Natural killer cell (primary cell): ENCODE measurements around the gene COIL. TPM values are rescaled to one million over a fixed set of nuclear protein-coding genes. Genes with fewer than 3 reads are reported as not detected.
A peak's percentile ranks its signal among the peaks of the same experiment; 100 is the strongest.

Source experiments
- ATAC-seq, 3 donors: fragments of 150-1000 bp in 2 of 3; fragments of 200-7000 bp in 1 of 3; cut with Tn5 transposase; 1 replicate in 1 of 3; 2 replicates in 2 of 3; pipeline ENCODE4 v1.10.0; 2021; ENCODE audit warnings: mild to moderate bottlenecking in 2 of 3, moderate library complexity in 2 of 3
- DNase-seq, 2 donors: peaks; one replicate each; pipeline versions ENCODE4 v3.0.0 to v3.0.0-alpha.2; 2013 to 2021; ENCODE audit warnings: mixed read lengths in 1 of 2
- H3K27ac ChIP-seq: one replicate; pipeline ENCODE4 v1.5.1; 2013; ENCODE audit warnings: mild to moderate bottlenecking, low read length
- H3K27me3 ChIP-seq: one replicate; pipeline ENCODE4 v1.6.1; 2013; ENCODE audit warnings: low read length; ENCODE audit not compliant: control insufficient read depth, insufficient read depth
- H3K36me3 ChIP-seq: one replicate; pipeline ENCODE4 v1.6.1; 2013; ENCODE audit warnings: low read length; ENCODE audit not compliant: control insufficient read depth, insufficient read depth
- H3K4me1 ChIP-seq: one replicate; pipeline ENCODE4 v1.6.1; 2013; ENCODE audit warnings: low read length; ENCODE audit not compliant: control insufficient read depth, insufficient read depth
- H3K4me3 ChIP-seq: one replicate; pipeline ENCODE4 v1.5.1; 2013; ENCODE audit warnings: low read length
- H3K9me3 ChIP-seq: one replicate; pipeline ENCODE4 v1.6.1; 2013; ENCODE audit warnings: low read length; ENCODE audit not compliant: control insufficient read depth, insufficient read depth
- H3K27ac Mint-ChIP-seq, 2 donors: one replicate each; pipeline ENCODE4 v1.8.0; 2022; ENCODE audit warnings: mild to moderate bottlenecking in 2 of 2, mixed read lengths in 2 of 2, moderate library complexity in 1 of 2
- H3K27me3 Mint-ChIP-seq, 2 donors: one replicate each; pipeline ENCODE4 v1.8.0; 2022; ENCODE audit warnings: low read depth in 2 of 2, mixed read lengths in 2 of 2
- H3K36me3 Mint-ChIP-seq: one replicate; pipeline ENCODE4 v1.8.0; 2022; ENCODE audit warnings: mixed read lengths
- H3K4me1 Mint-ChIP-seq, 2 donors: one replicate each; pipeline ENCODE4 v1.8.0; 2022; ENCODE audit warnings: mixed read lengths in 2 of 2
- H3K4me3 Mint-ChIP-seq: one replicate; pipeline ENCODE4 v1.8.0; 2022; ENCODE audit warnings: mild to moderate bottlenecking, moderate library complexity, mixed read lengths
- H3K9me3 Mint-ChIP-seq, 2 donors: one replicate each; pipeline ENCODE4 v1.8.0; 2022; ENCODE audit warnings: mixed read lengths in 2 of 2
- CTCF ChIP-seq: fragments of 200-600 bp; IDR thresholded peaks from one replicate; pipeline ENCODE4 v1.8.0; 2022; ENCODE audit warnings: antibody characterized with exemption
- WGBS: methylation state at CpG from one replicate; pipeline ENCODE4 v1.1.7; 2013; ENCODE audit warnings: missing lambda C conversion rate; ENCODE audit not compliant: insufficient coverage; 5-methylcytosine and 5-hydroxymethylcytosine counted together
- intact Hi-C: fragments of 100-400 bp; cut with micrococcal nuclease; formaldehyde crosslinking; loops from one replicate; pipeline ENCODE4 v1.14.2; 2022
- total RNA-seq, 4 donors: library from RNA; stranded (reverse); fragments of 120-200 nt in 1 of 4; gene quantifications; one replicate each; pipeline versions ENCODE4 v1.2.3 to v1.2.4, GENCODE V29; 2013 to 2022

Gene COIL
- total RNA-seq, 3 donors from 2014 or later (not counting 1 experiment from before 2014, with no cell fraction given), result 18.6 to 23.8 (median 20.6) TPM

GRCh38 chr17:56913353-56913866, 47.4 kb downstream of the COIL start:
- peaks cover 43 to 60% of the 10 kb centered on the region in 2 donors for H3K4me1 Mint-ChIP-seq
- peaks cover 59% of the 10 kb centered on the region for H3K4me1 ChIP-seq
- no peaks in the 10 kb centered on the region for H3K36me3 ChIP-seq
- peak overlapping the region; percentile 95 for H3K4me3 ChIP-seq
- ATAC-seq (peak; percentile 57 to 70 (median 66)), DNase-seq (no peak)
- peak overlapping the region; percentile 76 for H3K27ac ChIP-seq
- under 1% methylated on average over 44 of the region's 44 CpGs for WGBS
- H3K27me3 Mint-ChIP-seq, result no peaks in the 10 kb centered on the region
- peak overlapping the region; percentile 88 for H3K4me3 Mint-ChIP-seq
- no peaks in the 10 kb centered on the region for H3K9me3 ChIP-seq
- no peaks in the 10 kb centered on the region for H3K9me3 Mint-ChIP-seq
- H3K27ac Mint-ChIP-seq, result peak overlapping the region; percentile 77 to 81
- H3K27me3 ChIP-seq, result no peaks in the 10 kb centered on the region
- intact Hi-C loops, result no loop called here
- no peak for TF ChIP-seq CTCF
- no peaks in the 10 kb centered on the region for H3K36me3 Mint-ChIP-seq

- Histone ChIP-seq H3K4me3 (peak overlapping the region; percentile 95), H3K27ac (no peak overlapping the region), H3K4me1 (peaks cover 63% of the 10 kb centered on the region), H3K9me3 (no peaks in the 10 kb centered on the region), H3K36me3 (no peaks in the 10 kb centered on the region), H3K27me3 (no peaks in the 10 kb centered on the region)
- Mint-ChIP-seq H3K36me3 (no peaks in the 10 kb centered on the region), H3K27me3 (no peaks in the 10 kb centered on the region), H3K4me3 (peak overlapping the region; percentile 88), H3K9me3 (no peaks in the 10 kb centered on the region), H3K4me1 (peaks cover 48 to 65% of the 10 kb centered on the region in 2 donors), H3K27ac (peak overlapping the region; percentile 77 to 81)
- WGBS, result 15% methylated on average over 5 of the region's 7 CpGs
- TF ChIP-seq CTCF, result no peak
- DNase-seq (no peak), ATAC-seq (no peak)
- intact Hi-C loops, result no loop called here
These were observed 47.9 kb downstream of the COIL start for GRCh38 chr17:56913000-56913311.

- H3K9me3 Mint-ChIP-seq, result no peaks in the 10 kb centered on the region
- no peaks in the 10 kb centered on the region for H3K36me3 Mint-ChIP-seq
- DNase-seq (peak in 1 of 2 donors; percentile 20), ATAC-seq (no peak)
- no peak for TF ChIP-seq CTCF
- peak overlapping the region; percentile 88 for H3K4me3 Mint-ChIP-seq
- H3K9me3 ChIP-seq, result no peaks in the 10 kb centered on the region
- H3K4me3 ChIP-seq, result peak overlapping the region; percentile 95
- intact Hi-C loops, result no loop called here
- no peaks in the 10 kb centered on the region for H3K27me3 Mint-ChIP-seq
- WGBS, result 49% methylated on average over 21 of the region's 21 CpGs
- H3K4me1 Mint-ChIP-seq, result peaks cover 54 to 71% of the 10 kb centered on the region in 2 donors
- no peak overlapping the region for H3K27ac ChIP-seq
- H3K27me3 ChIP-seq, result no peaks in the 10 kb centered on the region
- H3K27ac Mint-ChIP-seq, result peak overlapping the region; percentile 77 to 81
- peaks cover 63% of the 10 kb centered on the region for H3K4me1 ChIP-seq
- H3K36me3 ChIP-seq, result peaks cover under 1% of the 10 kb centered on the region
These were observed 48.5 kb downstream of the COIL start for GRCh38 chr17:56912105-56912999.
